T-cell (primary cell): ENCODE measurements around the gene ATP8B3. TPM values are rescaled to one million over a fixed set of nuclear protein-coding genes. Genes with fewer than 3 reads are reported as not detected.

Source experiments
- ATAC-seq, 4 experiments: fragments of 200-7000 bp in 3 of 4; fragments of 150-1000 bp in 1 of 4; cut with Tn5 transposase; replicated peaks in 1 of 4; 1 replicate in 3 of 4; 2 replicates in 1 of 4; pipeline ENCODE4 v1.10.0; 2021; ENCODE audit warnings: moderate library complexity in 3 of 4, mild to moderate bottlenecking in 2 of 4, moderate number of reproducible peaks in 1 of 4
- CTCF ChIA-PET, 2 donors: fragments of 300-600 bp; sonication (Branson Sonifier 250); formaldehyde crosslinking; loops; one replicate each; lab custom pipeline; 2022; ENCODE audit warnings: antibody characterized with exemption in 2 of 2; lab: Charles Lee
- POLR2A ChIA-PET, 2 donors: fragments of 300-600 bp; sonication (Branson Sonifier 250); formaldehyde crosslinking; loops; one replicate each; lab custom pipeline; 2022; ENCODE audit warnings: antibody characterized with exemption in 2 of 2; lab: Charles Lee
- DNase-seq, 35 experiments: peaks; one replicate each; pipeline versions ENCODE4 v3.0.0 to v3.0.0-alpha.2; 2013 to 2023
- H3K27ac ChIP-seq: one replicate; pipeline ENCODE4 v1.5.1; 2013; ENCODE audit warnings: low read length
- H3K27me3 ChIP-seq, 2 experiments: replicated peaks in 1 of 2; 1 replicate in 1 of 2; 2 replicates in 1 of 2; pipeline versions ENCODE4 v1.6.1 to v1.7.0; 2013; ENCODE audit warnings: low read length in 1 of 2, mixed read lengths in 1 of 2; ENCODE audit not compliant: control insufficient read depth in 2 of 2, insufficient read depth in 2 of 2; ENCODE audit errors: extremely low read depth in 1 of 2
- H3K36me3 ChIP-seq, 2 donors: 1 replicate in 1 of 2; 2 replicates in 1 of 2; pipeline versions ENCODE4 v1.6.1 to v1.7.0; 2013; ENCODE audit warnings: low read length in 1 of 2; ENCODE audit not compliant: control insufficient read depth in 2 of 2, insufficient read depth in 1 of 2; ENCODE audit errors: extremely low read depth in 1 of 2
- H3K4me1 ChIP-seq, 2 experiments: 1 replicate in 1 of 2; 2 replicates in 1 of 2; pipeline versions ENCODE4 v1.6.1 to v1.7.0; 2013; ENCODE audit warnings: low read length in 2 of 2, mixed read lengths in 1 of 2; ENCODE audit not compliant: insufficient read depth in 2 of 2, control insufficient read depth in 1 of 2; ENCODE audit errors: extremely low read depth in 1 of 2
- H3K4me3 ChIP-seq, 2 donors: 1 replicate in 1 of 2; 2 replicates in 1 of 2; pipeline versions ENCODE4 v1.5.1 to v1.7.0; 2013; ENCODE audit warnings: mild to moderate bottlenecking in 2 of 2, low read length in 1 of 2, moderate library complexity in 1 of 2; ENCODE audit not compliant: control insufficient read depth in 1 of 2; ENCODE audit errors: extremely low read depth in 1 of 2
- H3K9me3 ChIP-seq: 2 replicates; pipeline ENCODE4 v1.7.0; 2013
- H3K27ac Mint-ChIP-seq, 2 donors: one replicate each; pipeline ENCODE4 v1.8.0; 2020 to 2021; ENCODE audit warnings: mild to moderate bottlenecking in 2 of 2, mixed read lengths in 2 of 2
- H3K27me3 Mint-ChIP-seq, 2 donors: one replicate each; pipeline ENCODE4 v1.8.0; 2021 to 2022; ENCODE audit warnings: mixed read lengths in 2 of 2
- H3K36me3 Mint-ChIP-seq: one replicate; pipeline ENCODE4 v1.8.0; 2021; ENCODE audit warnings: mixed read lengths
- H3K4me1 Mint-ChIP-seq, 3 donors: one replicate each; pipeline ENCODE4 v1.8.0; 2020 to 2022; ENCODE audit warnings: mixed read lengths in 3 of 3, mild to moderate bottlenecking in 1 of 3
- H3K4me3 Mint-ChIP-seq, 3 donors: one replicate each; pipeline ENCODE4 v1.8.0; 2020 to 2022; ENCODE audit warnings: mild to moderate bottlenecking in 3 of 3, mixed read lengths in 3 of 3, moderate library complexity in 3 of 3
- H3K9me3 Mint-ChIP-seq, 3 donors: one replicate each; pipeline ENCODE4 v1.8.0; 2020 to 2022; ENCODE audit warnings: mixed read lengths in 3 of 3
- WGBS: methylation state at CpG from one replicate; pipeline ENCODE4 v1.1.5; 2013; ENCODE audit warnings: missing lambda C conversion rate; ENCODE audit not compliant: insufficient coverage; 5-methylcytosine and 5-hydroxymethylcytosine counted together
- total RNA-seq, 35 experiments: library from RNA in 6 of 35; stranded (reverse) in 6 of 35; fragments of 120-200 nt in 1 of 35; gene quantifications; one replicate each; pipeline versions ENCODE4 v1.2.1 to v1.2.4 and lab custom pipeline; 2013 to 2026

The ATP8B3 gene
- total RNA-seq, 5 donors from 2014 or later (not counting 1 experiment from before 2014, with no cell fraction given), result 3.5 to 5.7 (median 4.0) TPM

- H3K4me1 Mint-ChIP-seq, result peaks cover 50 to 66% (median 64%) of the 10 kb centered on the region in 3 donors
- no peaks in the 10 kb centered on the region for H3K27me3 ChIP-seq
- H3K27ac ChIP-seq, result peak overlapping the region; percentile 88
- H3K9me3 Mint-ChIP-seq, result no peaks in the 10 kb centered on the region
- H3K36me3 Mint-ChIP-seq, result no peaks in the 10 kb centered on the region
- CTCF ChIA-PET, result interaction anchor here in 1 of 2 donors (0.6 to 0.7 kb wide), 3 partner anchors 29 to 434 kb away, joined by 3 to 4 read pairs (median 4); no protein-coding TSS in a partner anchor
- peak overlapping the region; percentile 90 to 95 for H3K27ac Mint-ChIP-seq
- peaks cover 57 to 93% of the 10 kb centered on the region in 2 experiments for H3K4me1 ChIP-seq
- H3K36me3 ChIP-seq, result no peaks in the 10 kb centered on the region
- no peaks in the 10 kb centered on the region for H3K27me3 Mint-ChIP-seq
- H3K4me3 Mint-ChIP-seq, result peak overlapping the region; percentile 75 to 98 (median 80)
- no peaks in the 10 kb centered on the region for H3K9me3 ChIP-seq
- peak overlapping the region; percentile 75 to 79 for H3K4me3 ChIP-seq
- ATAC-seq, result peak; percentile 53 to 78 (median 74)
- WGBS, result 14% methylated on average over 25 of the region's 33 CpGs
- POLR2A ChIA-PET, result no interaction called here
- peak; percentile 48 to 88 (median 68) for DNase-seq
These were observed 43.2 kb upstream of the ATP8B3 start for GRCh38 chr19:1855040-1855827.

- no peaks in the 10 kb centered on the region for H3K9me3 Mint-ChIP-seq
- peak overlapping the region; percentile 73 to 87 for H3K27ac Mint-ChIP-seq
- POLR2A ChIA-PET, result interaction anchor here in 1 of 2 donors (0.6 kb wide), 1 partner anchor 216 kb away, joined by 4 read pairs; no protein-coding TSS in a partner anchor
- WGBS, result 92% methylated on average over 34 of the region's 37 CpGs
- Histone ChIP-seq H3K27ac (peak overlapping the region; percentile 88), H3K36me3 (no peaks in the 10 kb centered on the region), H3K4me1 (peaks cover 53 to 87% of the 10 kb centered on the region in 2 experiments), H3K27me3 (no peaks in the 10 kb centered on the region), H3K4me3 (peak overlapping the region in 1 of 2 donors; percentile 32), H3K9me3 (no peaks in the 10 kb centered on the region)
- ATAC-seq (no peak), DNase-seq (peak in 1 of 35 experiments; percentile 24)
- no peaks in the 10 kb centered on the region for H3K36me3 Mint-ChIP-seq
- CTCF ChIA-PET, result interaction anchor here in 1 of 2 donors (0.6 to 0.7 kb wide), 2 partner anchors 41 to 434 kb away, joined by 4 read pairs; no protein-coding TSS in a partner anchor
- no peaks in the 10 kb centered on the region for H3K27me3 Mint-ChIP-seq
- H3K4me1 Mint-ChIP-seq, result peaks cover 56 to 66% (median 63%) of the 10 kb centered on the region in 3 donors
- H3K4me3 Mint-ChIP-seq, result peak overlapping the region; percentile 60 to 98 (median 74)
These were observed 42.5 kb upstream of the ATP8B3 start for GRCh38 chr19:1854542-1855039.

GRCh38 chr19:1854039-1854541, 42.0 kb upstream of the ATP8B3 start:
- Mint-ChIP-seq H3K27me3 (no peaks in the 10 kb centered on the region), H3K4me3 (peak overlapping the region in 1 of 3 donors; percentile 79)
- peaks cover 51 to 85% of the 10 kb centered on the region in 2 experiments for H3K4me1 ChIP-seq

GRCh38 chr19:1853295-1854038, 41.4 kb upstream of the ATP8B3 start:
- Mint-ChIP-seq H3K4me1 (peaks cover 44 to 63% (median 60%) of the 10 kb centered on the region in 3 donors), H3K27ac (peak overlapping the region; percentile 93), H3K27me3 (no peaks in the 10 kb centered on the region), H3K9me3 (no peaks in the 10 kb centered on the region), H3K4me3 (peak overlapping the region; percentile 41 to 79 (median 51)), H3K36me3 (no peaks in the 10 kb centered on the region)
- peak overlapping the region; percentile 71 for H3K27ac ChIP-seq
- H3K4me3 ChIP-seq, result peak overlapping the region in 1 of 2 donors; percentile 15
- no peaks in the 10 kb centered on the region for H3K27me3 ChIP-seq
- H3K9me3 ChIP-seq, result no peaks in the 10 kb centered on the region
- H3K36me3 ChIP-seq, result no peaks in the 10 kb centered on the region
- peaks cover 48 to 83% of the 10 kb centered on the region in 2 experiments for H3K4me1 ChIP-seq
- ATAC-seq (peak; percentile 15 to 26 (median 17)), DNase-seq (peak; percentile 52 to 89 (median 72))
- ChIA-PET POLR2A (no interaction called here), CTCF (interaction anchor here (0.6 to 0.7 kb wide), 2 partner anchors 48 to 180 kb away, joined by 5 read pairs; no protein-coding TSS in a partner anchor)
- WGBS, result 11% methylated on average over 12 of the region's 27 CpGs

More at GRCh38 chr19:1854039-1854541, 42.0 kb upstream of the ATP8B3 start:
- no peak overlapping the region for H3K4me3 ChIP-seq
- ChIA-PET CTCF (no interaction called here), POLR2A (interaction anchor here in 1 of 2 donors (0.6 kb wide), 1 partner anchor 217 kb away, joined by 4 read pairs; no protein-coding TSS in a partner anchor)
- H3K36me3 ChIP-seq, result no peaks in the 10 kb centered on the region
- H3K27me3 ChIP-seq, result no peaks in the 10 kb centered on the region
- H3K9me3 Mint-ChIP-seq, result no peaks in the 10 kb centered on the region
- no peak overlapping the region for H3K27ac ChIP-seq
- H3K27ac Mint-ChIP-seq, result no peak overlapping the region
- no peaks in the 10 kb centered on the region for H3K36me3 Mint-ChIP-seq
- peaks cover 50 to 64% (median 59%) of the 10 kb centered on the region in 3 donors for H3K4me1 Mint-ChIP-seq
- WGBS, result 82% methylated on average over 11 of the region's 16 CpGs
- no peak for ATAC-seq
- H3K9me3 ChIP-seq, result no peaks in the 10 kb centered on the region
- DNase-seq, result no peak

- ChIA-PET POLR2A (no interaction called here), CTCF (interaction anchor here in 1 of 2 donors (0.6 kb wide), 1 partner anchor 49 kb away, joined by 5 read pairs; no protein-coding TSS in a partner anchor)
- Mint-ChIP-seq H3K27me3 (no peaks in the 10 kb centered on the region), H3K9me3 (no peaks in the 10 kb centered on the region), H3K36me3 (no peaks in the 10 kb centered on the region), H3K4me1 (peaks cover 36 to 58% (median 53%) of the 10 kb centered on the region in 3 donors), H3K27ac (peak overlapping the region; percentile 93), H3K4me3 (peak overlapping the region in 1 of 3 donors; percentile 79)
- Histone ChIP-seq H3K27me3 (no peaks in the 10 kb centered on the region), H3K4me1 (peaks cover 42 to 78% of the 10 kb centered on the region in 2 experiments), H3K9me3 (no peaks in the 10 kb centered on the region), H3K36me3 (no peaks in the 10 kb centered on the region), H3K27ac (peak overlapping the region; percentile 71), H3K4me3 (peak overlapping the region; percentile 34 to 72)
- DNase-seq (no peak), ATAC-seq (no peak)
- WGBS, result 57% methylated on average over 6 of the region's 9 CpGs
These were observed 40.6 kb upstream of the ATP8B3 start for GRCh38 chr19:1852581-1853128.
